SKM-1 treated with dmso at 0.1 percent for 144 hours (cell line): ENCODE results near the gene IGFALS.

Experiments used
- DNase-seq: peaks from one replicate; lab custom pipeline; 2025; ENCODE audit not compliant: unreplicated experiment; lab: John Stamatoyannopoulos, UW

Gene IGFALS

DNA sequence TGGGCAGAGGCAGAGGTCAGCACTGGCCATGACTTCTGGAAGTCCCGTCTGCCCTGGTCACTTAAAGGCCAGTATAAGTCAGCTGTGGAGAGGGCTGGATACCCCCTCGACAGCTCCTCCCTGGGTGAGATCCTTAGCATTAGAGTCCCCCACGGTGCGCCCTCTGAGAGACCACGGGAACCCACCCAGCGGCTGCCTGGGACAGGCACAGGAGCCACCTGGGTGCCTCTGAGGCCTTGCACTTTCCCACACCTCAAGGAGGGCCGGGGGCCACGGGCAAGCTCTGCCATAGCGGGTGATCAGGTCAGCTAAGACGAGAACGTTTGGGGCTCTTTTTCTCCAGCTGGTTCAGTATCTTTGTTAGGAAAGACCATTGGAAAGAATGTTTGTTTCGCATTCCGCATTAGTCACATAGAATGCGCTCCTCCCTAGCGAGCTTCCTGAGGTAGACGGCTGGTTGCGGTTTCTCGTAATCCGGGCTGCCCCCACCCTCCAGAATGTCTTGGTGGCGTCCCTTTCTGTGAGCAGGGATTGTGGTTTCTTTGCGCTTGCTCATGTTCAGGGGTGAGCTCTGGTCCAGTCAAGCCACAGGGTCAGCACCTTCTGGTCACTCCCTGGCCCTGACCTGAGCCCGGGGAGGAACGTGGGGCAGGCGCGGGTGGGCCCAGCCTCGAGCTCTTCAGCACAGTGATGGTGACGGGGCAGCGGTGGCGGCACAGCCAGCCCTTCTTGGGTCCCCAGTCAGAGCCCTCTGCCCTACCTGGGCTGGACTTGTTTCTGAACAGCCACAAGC is 47.4 kb downstream of the IGFALS start:
- DNase-seq, result no peak

DNA sequence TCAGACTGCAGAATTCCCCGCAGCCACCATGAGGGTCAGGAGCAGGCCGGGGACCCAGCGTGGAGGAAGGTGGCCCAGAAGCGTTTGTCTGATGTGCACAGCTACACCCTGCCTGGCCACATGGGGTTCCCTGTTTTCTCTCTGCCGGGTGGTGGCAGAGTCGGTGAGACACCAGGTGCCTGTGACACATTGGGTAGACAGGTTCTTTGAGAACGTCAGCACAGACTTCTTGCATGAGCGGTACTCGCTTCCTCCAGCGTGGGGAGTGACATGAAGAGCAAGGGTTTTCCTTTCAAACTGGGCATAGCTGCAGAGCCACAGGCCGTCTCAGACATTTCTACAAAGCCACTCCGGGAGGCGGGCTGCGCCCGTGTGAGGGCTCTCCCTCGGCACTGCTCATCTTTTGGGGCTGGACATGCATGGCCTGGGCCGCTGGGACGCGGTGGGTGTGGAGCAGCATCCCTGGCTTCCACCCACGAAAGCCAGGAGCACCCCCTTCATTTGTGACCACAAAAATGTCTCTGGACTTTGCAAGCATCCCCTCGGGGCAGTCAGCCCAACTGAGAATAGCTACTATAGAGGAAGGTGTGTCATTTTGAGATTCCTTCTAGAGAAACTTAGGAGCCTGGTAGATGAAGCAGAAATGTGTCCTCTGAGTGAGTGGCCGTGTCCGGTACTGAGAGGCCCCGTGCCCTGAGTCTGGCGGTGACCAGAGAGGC is 48.2 kb downstream of the IGFALS start:
- DNase-seq, result no peak

DNA sequence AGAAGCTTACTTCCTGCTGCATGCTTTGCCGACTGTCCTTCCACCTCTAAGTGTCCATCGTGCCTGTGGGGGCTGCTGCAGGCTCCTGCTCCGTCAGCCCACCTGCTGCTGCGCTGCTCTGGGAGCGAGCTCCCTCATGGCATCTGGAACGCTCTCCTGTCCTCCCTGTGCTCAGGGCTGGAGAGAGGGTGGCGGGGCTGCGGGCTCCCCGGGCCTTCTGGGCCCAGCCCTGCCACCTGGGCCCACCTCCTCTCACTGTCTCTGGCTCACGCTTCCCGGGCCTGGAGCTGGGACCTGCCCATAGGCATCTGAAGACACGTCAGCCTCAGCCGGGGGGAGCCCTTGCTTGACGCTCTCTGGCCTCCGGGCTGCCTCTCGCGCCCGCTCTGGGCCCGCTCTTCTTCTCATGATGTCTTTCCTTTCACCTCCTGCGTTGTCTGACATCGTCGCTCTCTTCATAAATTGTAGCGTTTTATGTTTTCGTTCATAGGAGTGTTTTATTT is 49.1 kb downstream of the IGFALS start:
- no peak for DNase-seq

DNA sequence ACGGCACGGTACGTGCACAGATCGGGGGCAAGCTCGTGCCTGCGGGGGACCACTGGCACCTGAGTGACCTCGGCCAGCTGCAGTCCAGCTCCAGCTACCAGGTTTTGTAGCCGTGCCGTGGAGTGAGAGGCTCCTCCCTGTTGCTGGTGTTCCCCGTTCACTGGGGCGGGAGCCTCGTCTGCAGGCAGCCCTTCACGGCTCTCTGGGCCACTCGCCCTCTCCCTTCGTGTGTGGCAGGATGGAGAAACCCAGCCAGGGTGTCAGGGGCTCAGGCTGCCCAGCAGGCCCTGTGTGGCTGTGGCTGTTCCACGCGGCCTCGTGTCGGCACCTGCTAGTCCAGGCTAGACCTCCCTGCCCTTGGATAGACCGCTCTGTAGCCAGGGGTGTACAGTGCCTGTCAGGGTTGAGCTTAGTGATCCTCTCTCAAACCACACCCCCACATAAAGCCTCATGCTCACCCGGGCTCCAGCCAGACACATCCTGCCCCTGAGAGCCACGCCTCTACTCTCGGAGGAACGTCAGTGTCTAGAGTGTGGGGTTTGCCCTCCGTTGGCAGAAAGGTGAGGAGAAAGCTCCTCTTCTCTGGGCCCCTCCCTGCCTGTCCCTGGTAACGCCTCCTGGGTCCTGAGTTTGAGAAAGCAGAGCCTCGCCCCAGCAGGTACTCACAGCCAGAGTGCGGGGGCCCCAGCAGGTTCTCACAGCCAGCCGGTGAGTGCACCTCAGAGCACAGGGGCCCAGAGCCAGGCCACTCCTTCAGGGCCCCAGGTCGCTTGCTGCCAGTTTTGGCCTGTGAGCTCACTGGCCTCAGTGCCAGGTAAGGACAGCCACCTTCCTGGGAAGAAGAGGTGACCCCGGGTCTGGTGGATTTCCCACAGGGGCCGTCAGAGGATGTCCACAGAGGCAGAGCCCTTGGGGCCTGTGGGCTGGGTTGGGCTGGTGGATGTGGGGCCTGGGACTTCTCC is 49.8 kb downstream of the IGFALS start:
- no peak for DNase-seq

DNA sequence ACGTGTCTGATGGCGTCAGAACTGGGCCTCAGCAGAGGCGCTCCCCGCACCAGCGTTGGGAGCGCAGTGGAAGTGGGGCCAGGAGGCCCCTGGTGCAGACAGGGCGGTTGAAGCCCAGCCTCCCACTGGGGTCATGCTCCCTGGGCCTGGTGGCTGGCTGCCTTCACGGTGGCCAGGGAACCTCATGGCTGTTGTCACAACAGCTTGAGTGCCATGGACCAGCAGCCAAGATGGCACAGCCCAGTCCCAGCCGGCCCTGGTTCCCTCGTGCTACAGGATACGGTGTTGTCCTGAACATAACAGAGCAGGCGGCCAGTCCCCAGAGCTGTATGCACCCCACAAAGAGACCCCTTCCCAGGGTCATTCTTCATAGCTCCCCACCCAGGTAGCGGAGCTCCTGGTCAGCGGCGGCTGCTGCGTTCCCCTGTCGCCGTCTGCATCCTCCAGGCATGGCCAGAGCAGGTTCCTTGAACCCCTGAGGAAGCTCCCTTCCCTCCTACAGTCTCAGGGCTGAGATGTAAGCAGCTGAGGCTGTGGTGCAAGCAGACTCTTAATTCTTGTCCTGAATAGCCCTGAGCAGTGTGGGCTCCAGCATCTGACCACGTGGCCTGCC is 51.8 kb downstream of the IGFALS start:
- no peak for DNase-seq

DNA sequence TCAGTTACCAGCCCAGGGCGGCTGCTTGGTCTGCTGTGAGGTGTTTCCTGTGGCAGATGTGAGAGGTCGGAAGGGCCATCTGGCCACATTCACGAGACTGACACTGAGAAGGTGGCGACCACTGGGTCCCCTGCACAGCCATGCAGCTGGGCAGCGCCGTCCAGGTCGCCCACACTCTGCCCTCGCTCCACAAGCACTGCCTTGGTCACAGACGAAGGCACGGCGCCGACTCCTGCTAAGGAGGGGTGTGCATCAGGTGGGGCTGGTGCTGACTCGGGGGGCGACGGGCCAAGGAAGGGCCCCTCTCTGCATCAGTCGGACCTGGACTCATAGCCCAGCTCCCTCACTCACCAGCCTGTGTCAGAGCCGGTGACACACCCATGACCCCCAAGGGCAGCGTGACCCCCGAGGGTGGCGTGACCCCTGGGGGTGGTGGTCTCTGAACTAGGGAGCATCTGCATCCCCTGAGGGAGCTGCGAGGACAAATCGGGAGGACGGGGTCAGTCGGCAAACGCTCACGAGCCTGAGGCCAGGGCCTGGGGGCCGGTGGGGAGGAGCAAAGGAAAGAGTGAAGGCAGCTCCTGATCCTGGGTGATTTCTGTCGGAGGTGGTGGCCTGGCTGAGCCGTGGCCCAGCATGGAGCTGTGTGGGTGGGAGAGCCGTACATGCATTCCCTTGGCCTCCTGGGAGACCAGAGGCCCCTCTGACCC is 52.6 kb downstream of the IGFALS start:
- DNase-seq, result no peak
